Measurements from ENCODE around the gene SARDH. TPM values are rescaled to one million over a fixed set of nuclear protein-coding genes. Genes with fewer than 3 reads are reported as not detected.
A peak's percentile ranks its signal among the peaks of the same experiment; 100 is the strongest.

Gene SARDH
- total and polyA plus RNA-seq, 8 donors = 8.9 to 43.3 (median 20.5) TPM

- intact Hi-C loops (cut with DNase I) = no loop called here
- Histone ChIP-seq H3K9me3 (no peaks in the 10 kb centered on the region), H3K4me3 (no peak overlapping the region), H3K27me3 (no peaks in the 10 kb centered on the region), H3K36me3 (peaks cover 0 to 9% (median 0%) of the 10 kb centered on the region in 3 donors), H3K4me1 (no peaks in the 10 kb centered on the region), H3K27ac (no peak overlapping the region)
- ATAC-seq (peak in 3 of 4 donors; percentile 7 to 44 (median 33)), DNase-seq (peak in 4 of 6 donors; percentile 35 to 53 (median 42)), FAIRE-seq (no peak)
- TF ChIP-seq, protein P1, sequence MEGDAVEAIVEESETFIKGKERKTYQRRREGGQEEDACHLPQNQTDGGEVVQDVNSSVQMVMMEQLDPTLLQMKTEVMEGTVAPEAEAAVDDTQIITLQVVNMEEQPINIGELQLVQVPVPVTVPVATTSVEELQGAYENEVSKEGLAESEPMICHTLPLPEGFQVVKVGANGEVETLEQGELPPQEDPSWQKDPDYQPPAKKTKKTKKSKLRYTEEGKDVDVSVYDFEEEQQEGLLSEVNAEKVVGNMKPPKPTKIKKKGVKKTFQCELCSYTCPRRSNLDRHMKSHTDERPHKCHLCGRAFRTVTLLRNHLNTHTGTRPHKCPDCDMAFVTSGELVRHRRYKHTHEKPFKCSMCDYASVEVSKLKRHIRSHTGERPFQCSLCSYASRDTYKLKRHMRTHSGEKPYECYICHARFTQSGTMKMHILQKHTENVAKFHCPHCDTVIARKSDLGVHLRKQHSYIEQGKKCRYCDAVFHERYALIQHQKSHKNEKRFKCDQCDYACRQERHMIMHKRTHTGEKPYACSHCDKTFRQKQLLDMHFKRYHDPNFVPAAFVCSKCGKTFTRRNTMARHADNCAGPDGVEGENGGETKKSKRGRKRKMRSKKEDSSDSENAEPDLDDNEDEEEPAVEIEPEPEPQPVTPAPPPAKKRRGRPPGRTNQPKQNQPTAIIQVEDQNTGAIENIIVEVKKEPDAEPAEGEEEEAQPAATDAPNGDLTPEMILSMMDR (IDR thresholded peaks at IDR 0.05) = no peak
- WGBS, 2 donors = 82 to 87% methylated on average over 15 of the region's 15 CpGs
Measured at GRCh38 chr9:133714606-133715294, 23.4 kb downstream of the SARDH start.

DNA sequence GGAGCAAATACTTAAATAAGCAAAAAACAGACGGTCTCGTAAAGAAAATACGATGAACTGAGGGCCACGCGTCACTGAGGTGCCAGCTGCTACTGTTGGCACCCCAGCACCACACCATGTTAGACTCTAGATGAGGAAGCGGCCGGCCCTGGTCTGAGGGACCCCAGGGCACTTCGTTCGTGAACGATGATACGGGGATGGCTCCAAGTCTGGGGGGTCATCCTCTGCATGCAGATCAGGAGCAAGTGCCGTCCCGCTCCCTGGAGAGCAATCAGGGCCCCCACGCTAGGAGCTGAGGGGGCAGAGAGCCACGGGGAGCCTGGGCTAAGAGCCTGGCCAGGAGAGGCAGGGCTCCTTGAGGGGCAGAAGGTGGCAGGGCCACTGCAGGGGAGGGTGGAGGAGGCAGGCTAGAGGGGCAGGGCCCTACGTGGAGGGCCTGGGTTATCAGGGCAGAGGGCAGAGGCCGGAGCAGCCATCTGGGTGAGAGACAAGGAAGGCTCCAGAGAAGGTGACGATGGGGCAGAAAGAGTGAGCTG lies 24.1 kb downstream of the SARDH start:
- Histone ChIP-seq H3K27me3 (no peaks in the 10 kb centered on the region), H3K4me3 (no peak overlapping the region), H3K4me1 (no peaks in the 10 kb centered on the region), H3K27ac (no peak overlapping the region), H3K9me3 (no peaks in the 10 kb centered on the region), H3K36me3 (peaks cover 0 to 9% (median 0%) of the 10 kb centered on the region in 3 donors)
- DNase-seq = peak in 3 of 6 donors; percentile 19 to 54 (median 43)
- WGBS, 2 donors = 86 to 87% methylated on average over 18 of the region's 18 CpGs
- FAIRE-seq = no peak
- no peak for ATAC-seq
- TF ChIP-seq, protein P1 (IDR thresholded peaks at IDR 0.05) = no peak
- intact Hi-C loops (cut with DNase I) = no loop called here

DNA sequence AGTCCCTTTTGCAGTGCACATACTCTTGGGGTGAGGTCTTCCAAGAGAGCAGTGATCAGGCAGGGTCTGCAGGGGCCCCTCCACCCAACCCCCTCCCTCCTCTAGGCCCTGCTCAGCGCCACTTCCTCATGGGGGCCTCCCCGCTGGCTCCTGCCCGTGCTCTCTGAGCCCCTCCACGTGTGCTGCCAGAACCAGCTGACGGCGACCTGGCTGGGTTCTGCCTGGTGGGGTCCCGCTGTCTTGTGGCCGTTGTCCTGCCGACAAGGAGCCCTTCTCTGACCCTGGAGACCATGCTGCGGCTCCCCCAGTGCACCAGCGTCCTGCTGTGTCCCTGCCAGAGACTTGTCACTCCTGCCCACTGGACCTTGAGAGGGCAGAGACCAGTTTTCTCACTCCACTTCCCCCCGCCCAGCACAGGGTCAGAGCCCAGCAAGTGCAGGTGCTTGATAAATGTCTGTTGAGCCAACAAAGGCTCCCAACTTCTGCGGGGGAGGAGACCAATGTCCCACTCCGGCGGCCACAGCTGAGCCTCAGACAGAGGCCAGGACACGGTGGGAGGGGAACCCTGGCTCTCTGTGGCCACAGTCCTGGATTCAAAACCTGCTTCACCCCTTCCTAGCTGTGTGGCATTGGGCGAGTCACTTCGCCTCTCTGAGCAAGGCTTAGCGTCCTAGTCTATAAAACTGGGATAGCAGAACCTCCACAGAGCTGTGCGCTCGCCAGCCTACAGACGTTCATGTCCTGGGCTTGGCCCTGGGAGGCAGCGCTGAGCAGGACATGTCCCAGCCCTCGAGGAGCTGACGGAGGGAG lies 24.8 kb downstream of the SARDH start:
- peaks cover 0 to 9% (median 0%) of the 10 kb centered on the region in 3 donors for H3K36me3 ChIP-seq
- no peak for ATAC-seq
- H3K9me3 ChIP-seq = no peaks in the 10 kb centered on the region
- H3K4me1 ChIP-seq = no peaks in the 10 kb centered on the region
- no peak for FAIRE-seq
- whole genome bisulfite sequencing, 2 donors = 71 to 76% methylated on average over 23 to 25 of the region's 25 CpGs
- H3K4me3 ChIP-seq = no peak overlapping the region
- TF ChIP-seq, protein P1 (IDR thresholded peaks at IDR 0.05) = no peak
- intact Hi-C loops (cut with DNase I) = no loop called here
- DNase-seq = peak in 3 of 6 donors; percentile 2 to 56 (median 44)
- no peaks in the 10 kb centered on the region for H3K27me3 ChIP-seq
- no peak overlapping the region for H3K27ac ChIP-seq

DNA sequence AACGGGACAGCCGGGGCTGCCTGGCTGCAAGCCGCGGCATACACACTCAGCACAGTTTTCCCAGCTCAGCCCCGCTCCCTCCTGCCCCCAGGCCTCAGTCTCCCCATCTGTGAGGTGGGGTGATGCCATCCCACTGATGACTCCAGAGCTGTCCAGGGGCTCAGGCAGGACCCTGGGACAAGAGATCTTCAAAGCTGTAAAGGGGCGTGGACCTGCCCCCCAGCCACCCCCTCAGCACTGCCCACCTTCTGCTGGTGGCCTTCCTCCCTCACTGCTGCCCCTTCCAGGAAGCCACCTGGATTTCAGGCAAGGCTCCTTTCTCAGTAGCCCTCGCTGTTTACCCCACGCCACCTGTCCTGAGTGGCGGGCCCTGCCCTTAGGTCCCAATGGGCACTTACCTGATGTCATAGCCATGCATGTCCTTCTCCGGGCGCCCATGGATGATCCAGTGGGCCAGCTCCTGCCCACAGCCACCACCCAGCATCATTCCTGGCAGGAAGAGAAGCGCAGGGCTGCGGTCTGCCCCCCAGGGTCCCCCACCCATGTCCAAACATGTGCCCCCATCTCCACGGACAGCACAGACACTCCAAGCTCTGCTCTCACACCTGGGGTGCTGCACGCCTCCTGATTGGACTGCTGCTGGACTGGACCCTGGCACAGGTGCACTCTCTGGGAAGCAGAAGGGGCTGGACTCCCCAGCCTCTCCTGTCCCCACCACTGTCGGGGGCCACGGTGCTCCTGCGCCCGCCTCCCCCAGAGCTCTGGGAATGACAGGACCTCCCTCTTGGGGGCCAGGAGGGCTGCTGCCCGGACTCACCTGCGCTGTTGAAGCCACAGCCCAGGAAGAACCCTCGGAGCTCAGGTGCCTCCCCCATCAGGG lies 25.7 kb downstream of the SARDH start:
- no peak for ATAC-seq
- DNase-seq = peak in 3 of 6 donors; percentile 24 to 40 (median 34)
- intact Hi-C loops (cut with DNase I) = no loop called here

More for the DNA sequence above, 25.7 kb downstream of the SARDH start:
- TF ChIP-seq, protein P1 (IDR thresholded peaks at IDR 0.05) = no peak
- Histone ChIP-seq H3K9me3 (no peaks in the 10 kb centered on the region), H3K27ac (no peak overlapping the region), H3K4me3 (no peak overlapping the region), H3K36me3 (peaks cover 0 to 9% (median 0%) of the 10 kb centered on the region in 3 donors), H3K4me1 (no peaks in the 10 kb centered on the region), H3K27me3 (no peaks in the 10 kb centered on the region)
- no peak for FAIRE-seq
- 87 to 94% methylated on average over 22 of the region's 22 CpGs for WGBS, 2 donors

All from pancreas (tissue), 10 donors.